CD8-positive, alpha-beta memory T cell (primary cell): ENCODE results near the gene CFAP69. TPM values are rescaled to one million over a fixed set of nuclear protein-coding genes. Genes with fewer than 3 reads are reported as not detected.

ENCODE experiments used
- CTCF ChIA-PET: fragments of 350-600 bp; sonication (Branson Sonifier 250); formaldehyde crosslinking; loops from one replicate; lab custom pipeline; 2021; ENCODE audit warnings: antibody characterized with exemption; lab: Charles Lee
- POLR2A ChIA-PET: fragments of 350-600 bp; sonication (Branson Sonifier 250); formaldehyde crosslinking; loops from one replicate; lab custom pipeline; 2021; ENCODE audit warnings: antibody characterized with exemption; lab: Charles Lee
- DNase-seq, 5 donors: peaks; one replicate each; pipeline versions ENCODE4 v3.0.0 to v3.0.0-alpha.2; 2020 to 2022; ENCODE audit warnings: mixed read lengths in 1 of 5
- H3K27ac ChIP-seq: one replicate; pipeline ENCODE4 v1.7.0; 2013; ENCODE audit warnings: low read depth, mild to moderate bottlenecking, low read length, moderate library complexity
- H3K27me3 ChIP-seq: 2 replicates; pipeline ENCODE4 v1.7.0; 2013; ENCODE audit warnings: low read length, mild to moderate bottlenecking; ENCODE audit not compliant: insufficient read depth, poor library complexity, severe bottlenecking
- H3K36me3 ChIP-seq: 2 replicates; pipeline ENCODE4 v1.7.0; 2013; ENCODE audit warnings: mild to moderate bottlenecking, low read length, moderate library complexity; ENCODE audit not compliant: insufficient read depth
- H3K4me1 ChIP-seq: 2 replicates; pipeline ENCODE4 v1.7.0; 2013; ENCODE audit warnings: mild to moderate bottlenecking, low read length, moderate library complexity; ENCODE audit not compliant: insufficient read depth
- H3K4me3 ChIP-seq: 2 replicates; pipeline ENCODE4 v1.7.0; 2013; ENCODE audit warnings: mild to moderate bottlenecking, low read length
- H3K9me3 ChIP-seq: 2 replicates; pipeline ENCODE4 v1.7.0; 2013; ENCODE audit warnings: mild to moderate bottlenecking, low read length
- H3K27ac Mint-ChIP-seq, 8 donors: one replicate each; pipeline ENCODE4 v1.8.0; 2020 to 2021; ENCODE audit warnings: mixed read lengths in 8 of 8, mild to moderate bottlenecking in 6 of 8, inconsistent platforms in 3 of 8, moderate library complexity in 3 of 8
- H3K27me3 Mint-ChIP-seq, 2 donors: one replicate each; pipeline ENCODE4 v1.8.0; 2020 to 2021; ENCODE audit warnings: mixed read lengths in 2 of 2, mild to moderate bottlenecking in 1 of 2, moderate library complexity in 1 of 2
- H3K36me3 Mint-ChIP-seq, 3 donors: one replicate each; pipeline ENCODE4 v1.8.0; 2020 to 2021; ENCODE audit warnings: mixed read lengths in 3 of 3, inconsistent platforms in 1 of 3, mild to moderate bottlenecking in 1 of 3
- H3K4me1 Mint-ChIP-seq, 3 donors: one replicate each; pipeline ENCODE4 v1.8.0; 2020 to 2021; ENCODE audit warnings: mixed read lengths in 3 of 3, inconsistent platforms in 1 of 3, mild to moderate bottlenecking in 1 of 3
- H3K4me3 Mint-ChIP-seq, 7 donors: one replicate each; pipeline ENCODE4 v1.8.0; 2020 to 2021; ENCODE audit warnings: mixed read lengths in 7 of 7, mild to moderate bottlenecking in 6 of 7, moderate library complexity in 4 of 7, inconsistent platforms in 2 of 7
- H3K9me3 Mint-ChIP-seq, 5 donors: one replicate each; pipeline ENCODE4 v1.8.0; 2020 to 2022; ENCODE audit warnings: mixed read lengths in 5 of 5, mild to moderate bottlenecking in 3 of 5, moderate library complexity in 2 of 5, inconsistent platforms in 1 of 5
- polyA plus RNA-seq: library from polyadenylated mRNA; unstranded; fragments of 300-500 nt; fragmentation: Illumina TruSeq; gene quantifications from one replicate; pipeline ENCODE4 v1.2.3, GENCODE V29; 2021
- total RNA-seq, 2 experiments: library from RNA; stranded (reverse); gene quantifications; one replicate each; pipeline ENCODE4 v1.2.3, GENCODE V29; 2021

The CFAP69 gene
- total and polyA plus RNA-seq, 3 experiments from 2014 or later: 0.53 to 0.81 TPM; not detected in 1

DNA sequence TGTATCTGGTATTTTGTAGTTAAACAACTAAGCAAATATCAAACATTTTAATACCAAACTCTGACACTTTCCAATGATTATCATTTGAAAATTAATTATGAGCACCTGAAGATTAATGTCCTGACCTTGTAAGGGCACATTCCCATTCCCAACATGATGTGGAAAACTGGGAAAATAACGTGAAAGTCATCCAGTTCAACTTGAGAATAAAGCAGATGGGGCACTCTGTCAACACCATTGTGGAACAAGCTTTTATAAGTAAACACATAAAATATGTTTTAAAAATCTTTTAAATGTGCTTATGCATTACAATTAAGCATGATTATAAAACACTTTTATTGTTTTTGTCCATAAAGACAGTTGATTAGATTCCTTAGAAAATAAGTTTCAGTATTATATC lies 19.4 kb upstream of the CFAP69 start:
- no peaks in the 10 kb centered on the region for H3K9me3 Mint-ChIP-seq
- no peak overlapping the region for H3K27ac Mint-ChIP-seq
- POLR2A ChIA-PET: no interaction called here
- CTCF ChIA-PET: no interaction called here
- no peak for DNase-seq
- Histone ChIP-seq H3K27me3 (no peaks in the 10 kb centered on the region), H3K27ac (no peak overlapping the region), H3K36me3 (no peaks in the 10 kb centered on the region), H3K4me1 (no peaks in the 10 kb centered on the region), H3K4me3 (no peak overlapping the region), H3K9me3 (no peaks in the 10 kb centered on the region)
- peaks cover 8 to 61% of the 10 kb centered on the region in 2 donors for H3K27me3 Mint-ChIP-seq
- no peaks in the 10 kb centered on the region for H3K36me3 Mint-ChIP-seq
- H3K4me1 Mint-ChIP-seq: no peaks in the 10 kb centered on the region
- H3K4me3 Mint-ChIP-seq: no peak overlapping the region

DNA sequence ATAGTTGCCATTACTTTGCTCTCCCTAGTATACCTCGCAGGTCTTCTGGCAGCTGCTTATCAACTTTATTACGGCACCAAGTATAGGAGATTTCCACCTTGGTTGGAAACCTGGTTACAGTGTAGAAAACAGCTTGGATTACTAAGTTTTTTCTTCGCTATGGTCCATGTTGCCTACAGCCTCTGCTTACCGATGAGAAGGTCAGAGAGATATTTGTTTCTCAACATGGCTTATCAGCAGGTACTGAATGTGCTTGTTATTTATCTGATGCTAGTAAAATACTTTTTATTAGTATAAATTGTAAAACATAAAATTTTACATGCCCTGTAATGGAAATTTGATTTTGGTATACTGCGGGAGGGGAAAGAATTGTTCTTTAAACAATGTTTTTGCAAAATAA lies 17.7 kb upstream of the CFAP69 start:
- CTCF ChIA-PET: no interaction called here
- DNase-seq: no peak
- Mint-ChIP-seq H3K4me3 (no peak overlapping the region), H3K4me1 (no peaks in the 10 kb centered on the region), H3K27ac (no peak overlapping the region), H3K9me3 (no peaks in the 10 kb centered on the region), H3K36me3 (no peaks in the 10 kb centered on the region), H3K27me3 (peaks cover 8 to 46% of the 10 kb centered on the region in 2 donors)
- POLR2A ChIA-PET: no interaction called here
- H3K27ac ChIP-seq: no peak overlapping the region
- H3K4me1 ChIP-seq: no peaks in the 10 kb centered on the region
- no peaks in the 10 kb centered on the region for H3K9me3 ChIP-seq
- no peaks in the 10 kb centered on the region for H3K36me3 ChIP-seq
- no peak overlapping the region for H3K4me3 ChIP-seq
- no peaks in the 10 kb centered on the region for H3K27me3 ChIP-seq

- H3K36me3 ChIP-seq: no peaks in the 10 kb centered on the region
- CTCF ChIA-PET: no interaction called here
- H3K4me1 ChIP-seq: no peaks in the 10 kb centered on the region
- H3K4me3 Mint-ChIP-seq: no peak overlapping the region
- H3K27ac Mint-ChIP-seq: no peak overlapping the region
- H3K27me3 ChIP-seq: no peaks in the 10 kb centered on the region
- no peak overlapping the region for H3K4me3 ChIP-seq
- H3K36me3 Mint-ChIP-seq: no peaks in the 10 kb centered on the region
- H3K27ac ChIP-seq: no peak overlapping the region
- POLR2A ChIA-PET: no interaction called here
- H3K9me3 Mint-ChIP-seq: no peaks in the 10 kb centered on the region
- no peak for DNase-seq
- H3K27me3 Mint-ChIP-seq: peaks cover 2 to 32% of the 10 kb centered on the region in 2 donors
- no peaks in the 10 kb centered on the region for H3K9me3 ChIP-seq
- no peaks in the 10 kb centered on the region for H3K4me1 Mint-ChIP-seq
Observed at GRCh38 chr7:90229682-90230081, 15.3 kb upstream of the CFAP69 start.

GRCh38 chr7:90230834-90231233 lies 14.1 kb upstream of the CFAP69 start:
- POLR2A ChIA-PET: no interaction called here
- H3K9me3 Mint-ChIP-seq: no peaks in the 10 kb centered on the region
- Histone ChIP-seq H3K27me3 (no peaks in the 10 kb centered on the region), H3K27ac (no peak overlapping the region), H3K9me3 (no peaks in the 10 kb centered on the region), H3K4me3 (no peak overlapping the region), H3K4me1 (no peaks in the 10 kb centered on the region), H3K36me3 (no peaks in the 10 kb centered on the region)
- no peak overlapping the region for H3K4me3 Mint-ChIP-seq
- CTCF ChIA-PET: no interaction called here
- H3K27ac Mint-ChIP-seq: no peak overlapping the region
- no peak for DNase-seq
- H3K4me1 Mint-ChIP-seq: no peaks in the 10 kb centered on the region
- peaks cover 2 to 26% of the 10 kb centered on the region in 2 donors for H3K27me3 Mint-ChIP-seq
- H3K36me3 Mint-ChIP-seq: no peaks in the 10 kb centered on the region

DNA sequence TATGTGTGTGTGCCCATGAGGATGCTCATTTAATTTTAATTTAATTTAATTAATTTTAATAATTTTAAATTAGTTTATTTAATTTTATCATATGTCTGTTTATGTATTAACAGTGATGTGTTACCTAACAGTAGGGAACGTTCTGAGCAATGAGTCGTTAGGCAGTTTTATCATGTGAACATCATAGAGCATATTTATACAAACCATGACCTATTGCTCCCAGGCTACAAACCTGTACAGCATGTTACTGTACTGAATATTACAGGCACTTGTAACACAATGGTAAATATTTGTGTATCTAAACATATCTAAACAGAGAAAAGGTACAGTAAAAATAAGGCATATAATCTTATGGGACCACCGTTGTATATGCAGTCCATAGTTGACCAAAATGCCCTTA lies 13.7 kb upstream of the CFAP69 start:
- CTCF ChIA-PET: no interaction called here
- no peak overlapping the region for H3K4me3 Mint-ChIP-seq
- no peaks in the 10 kb centered on the region for H3K4me1 Mint-ChIP-seq
- Histone ChIP-seq H3K36me3 (no peaks in the 10 kb centered on the region), H3K27ac (no peak overlapping the region), H3K27me3 (no peaks in the 10 kb centered on the region), H3K9me3 (no peaks in the 10 kb centered on the region), H3K4me3 (no peak overlapping the region), H3K4me1 (no peaks in the 10 kb centered on the region)
- H3K36me3 Mint-ChIP-seq: no peaks in the 10 kb centered on the region
- no peak overlapping the region for H3K27ac Mint-ChIP-seq
- POLR2A ChIA-PET: no interaction called here
- DNase-seq: no peak
- H3K27me3 Mint-ChIP-seq: peaks cover 2 to 26% of the 10 kb centered on the region in 2 donors
- no peaks in the 10 kb centered on the region for H3K9me3 Mint-ChIP-seq

DNA sequence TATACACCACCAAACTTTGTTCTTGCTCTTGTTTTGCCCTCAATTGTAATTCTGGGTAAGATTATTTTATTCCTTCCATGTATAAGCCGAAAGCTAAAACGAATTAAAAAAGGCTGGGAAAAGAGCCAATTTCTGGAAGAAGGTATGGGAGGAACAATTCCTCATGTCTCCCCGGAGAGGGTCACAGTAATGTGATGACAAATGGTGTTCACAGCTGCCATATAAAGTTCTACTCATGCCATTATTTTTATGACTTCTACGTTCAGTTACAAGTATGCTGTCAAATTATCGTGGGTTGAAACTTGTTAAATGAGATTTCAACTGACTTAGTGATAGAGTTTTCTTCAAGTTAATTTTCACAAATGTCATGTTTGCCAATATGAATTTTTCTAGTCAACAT lies 12.5 kb upstream of the CFAP69 start:
- ChIA-PET POLR2A (no interaction called here), CTCF (no interaction called here)
- DNase-seq: no peak
- Mint-ChIP-seq H3K27ac (no peak overlapping the region), H3K9me3 (no peaks in the 10 kb centered on the region), H3K27me3 (peaks cover 2 to 20% of the 10 kb centered on the region in 2 donors), H3K4me1 (no peaks in the 10 kb centered on the region), H3K36me3 (no peaks in the 10 kb centered on the region), H3K4me3 (no peak overlapping the region)
- Histone ChIP-seq H3K9me3 (no peaks in the 10 kb centered on the region), H3K36me3 (no peaks in the 10 kb centered on the region), H3K27me3 (no peaks in the 10 kb centered on the region), H3K4me3 (no peak overlapping the region), H3K4me1 (no peaks in the 10 kb centered on the region), H3K27ac (no peak overlapping the region)

- Histone ChIP-seq H3K27me3 (no peaks in the 10 kb centered on the region), H3K4me1 (no peaks in the 10 kb centered on the region), H3K9me3 (no peaks in the 10 kb centered on the region), H3K27ac (no peak overlapping the region), H3K36me3 (no peaks in the 10 kb centered on the region), H3K4me3 (no peak overlapping the region)
- no peaks in the 10 kb centered on the region for H3K9me3 Mint-ChIP-seq
- H3K27ac Mint-ChIP-seq: no peak overlapping the region
- peaks cover 0 to 16% of the 10 kb centered on the region in 2 donors for H3K27me3 Mint-ChIP-seq
- no peak overlapping the region for H3K4me3 Mint-ChIP-seq
- DNase-seq: no peak
- no peaks in the 10 kb centered on the region for H3K4me1 Mint-ChIP-seq
- POLR2A ChIA-PET: no interaction called here
- CTCF ChIA-PET: no interaction called here
- no peaks in the 10 kb centered on the region for H3K36me3 Mint-ChIP-seq
Observed at GRCh38 chr7:90233569-90233968, 11.4 kb upstream of the CFAP69 start.

GRCh38 chr7:90236721-90237289 lies 8.2 kb upstream of the CFAP69 start:
- DNase-seq: no peak
- H3K4me1 ChIP-seq: no peaks in the 10 kb centered on the region
- no peaks in the 10 kb centered on the region for H3K9me3 Mint-ChIP-seq
- no peak overlapping the region for H3K27ac ChIP-seq
- peaks cover 0 to 6% of the 10 kb centered on the region in 2 donors for H3K27me3 Mint-ChIP-seq
- no peak overlapping the region for H3K27ac Mint-ChIP-seq
- CTCF ChIA-PET: no interaction called here
- peaks cover 0 to 6% (median 0%) of the 10 kb centered on the region in 3 donors for H3K4me1 Mint-ChIP-seq
- no peaks in the 10 kb centered on the region for H3K27me3 ChIP-seq
- POLR2A ChIA-PET: no interaction called here
- H3K4me3 Mint-ChIP-seq: no peak overlapping the region
- H3K36me3 ChIP-seq: no peaks in the 10 kb centered on the region
- H3K4me3 ChIP-seq: no peak overlapping the region
- H3K9me3 ChIP-seq: no peaks in the 10 kb centered on the region
- H3K36me3 Mint-ChIP-seq: no peaks in the 10 kb centered on the region
